H1 (cell line): Measurements from ENCODE around the gene ZNF407. TPM values are rescaled to one million over a fixed set of nuclear protein-coding genes. Genes with fewer than 3 reads are reported as not detected.

ENCODE experiments used
- PHF8 ChIP-seq: fragments of 200-600 bp; sonication (generic); conservative IDR thresholded peaks from 2 replicates; pipeline ENCODE4 v1.7.1; 2012; ENCODE audit warnings: low read depth, mild to moderate bottlenecking, inconsistent platforms, low read length, moderate library complexity
- SP4 ChIP-seq: IDR thresholded peaks from 2 replicates; pipeline ENCODE4 v1.6.1; 2012; ENCODE audit warnings: low read length, inconsistent platforms
- SRF ChIP-seq: IDR thresholded peaks from 2 replicates; pipeline ENCODE4 v1.6.1; 2011; ENCODE audit warnings: mild to moderate bottlenecking, low read depth, low read length, moderate library complexity
- TAF7 ChIP-seq: optimal IDR thresholded peaks from 2 replicates; pipeline ENCODE3; 2011; ENCODE audit warnings: low read depth, mild to moderate bottlenecking, inconsistent platforms, low read length, moderate library complexity, borderline replicate concordance
- TCF12 ChIP-seq: IDR thresholded peaks from 2 replicates; pipeline ENCODE4 v1.6.1; 2011; ENCODE audit warnings: low read depth, mild to moderate bottlenecking, low read length
- polyA plus RNA-seq, 7 experiments: library from polyadenylated mRNA; depleted of rRNA in 3 of 7; stranded (reverse) in 5 of 7; unstranded in 2 of 7; fragments of >200 nt in 5 of 7; fragments of 200-250 nt in 2 of 7; gene quantifications; 1 replicate in 5 of 7; 2 replicates in 1 of 7; 4 replicates in 1 of 7; pipeline versions ENCODE4 v1.2.1 to v1.2.3, GENCODE V29; 2011 to 2013; ENCODE audit warnings: missing spikeins in 2 of 7, mixed read lengths in 2 of 7
- total RNA-seq: library from RNA; stranded (reverse); fragmentation: NEBNext Ultra II Directional; extraction: Animal tissue kit (Norgen Biotek cat#: 25700); gene quantifications from 2 replicates; pipeline ENCODE4 v1.2.1, GENCODE V29; 2021

The ZNF407 gene
- total and polyA plus RNA-seq, 2 of the 8 experiments (the other 6 are each of a cell fraction or from before 2014, with no cell fraction given), result 1.5 to 6.8 TPM

DNA sequence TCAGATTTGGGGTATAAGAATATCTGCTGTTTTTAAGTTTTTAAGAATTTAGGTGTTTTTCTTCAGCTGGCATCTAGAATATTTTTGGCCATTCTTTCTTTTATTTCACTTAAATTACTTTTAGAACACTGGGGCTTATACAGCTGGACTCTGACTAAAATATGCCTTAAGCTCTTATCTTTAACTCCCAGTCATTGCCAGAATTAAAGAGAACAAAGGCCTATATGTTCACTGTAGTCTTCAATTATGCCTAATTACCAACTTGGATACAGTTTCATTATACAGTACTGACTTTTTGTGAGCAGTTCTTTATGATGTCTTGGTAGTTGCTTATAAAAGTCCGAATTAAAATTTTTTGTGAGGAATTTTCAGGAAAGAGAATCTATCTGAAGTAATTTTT, 192.8 kb downstream of the ZNF407 start (continued):
- TF ChIP-seq TCF12 (no peak), SRF (no peak), PHF8 (no peak), SP4 (no peak), TAF7 (no peak)
